Mucosa of rectum (tissue), 2 donors: ENCODE results near the gene ETS1.
A peak's percentile ranks its signal among the peaks of the same experiment; 100 is the strongest.
"Not testable (repeated sequence)": the region's sequence is repeated elsewhere in the genome, so short reads cannot be mapped to it uniquely, and the experiment has no call there.

ENCODE experiments used
- H3K27ac ChIP-seq, 2 donors: one replicate each; pipeline ENCODE4 v1.7.0; 2013; ENCODE audit warnings: inconsistent platforms in 2 of 2, low read depth in 2 of 2, low read length in 2 of 2
- H3K27me3 ChIP-seq, 2 donors: one replicate each; pipeline ENCODE4 v1.7.0; 2013; ENCODE audit warnings: low read length in 2 of 2; ENCODE audit not compliant: control insufficient read depth in 2 of 2, insufficient read depth in 2 of 2
- H3K36me3 ChIP-seq, 2 donors: one replicate each; pipeline ENCODE4 v1.7.0; 2013; ENCODE audit warnings: low read length in 2 of 2; ENCODE audit not compliant: control insufficient read depth in 2 of 2, insufficient read depth in 2 of 2
- H3K4me1 ChIP-seq, 2 donors: one replicate each; pipeline ENCODE4 v1.7.0; 2013; ENCODE audit warnings: low read length in 2 of 2, mild to moderate bottlenecking in 1 of 2; ENCODE audit not compliant: control insufficient read depth in 2 of 2, insufficient read depth in 2 of 2
- H3K4me3 ChIP-seq, 2 donors: one replicate each; pipeline ENCODE4 v1.7.0; 2013; ENCODE audit warnings: low read length in 2 of 2
- H3K9ac ChIP-seq, 2 donors: one replicate each; pipeline ENCODE4 v1.7.0; 2013; ENCODE audit warnings: low read length in 2 of 2, low read depth in 1 of 2, mild to moderate bottlenecking in 1 of 2
- H3K9me3 ChIP-seq, 2 donors: one replicate each; pipeline ENCODE4 v1.7.0; 2013; ENCODE audit warnings: low read length in 2 of 2; ENCODE audit not compliant: control insufficient read depth in 2 of 2
- donor health status: healthy.
- donor health status: Normal muscosa, but diverticular disease.

The ETS1 gene

GRCh38 chr11:128450425-128450824 lies 136.9 kb downstream of the ETS1 start:
- peaks cover 16 to 46% of the 10 kb centered on the region in 2 donors for H3K4me1 ChIP-seq
- H3K4me3 ChIP-seq, H3K9ac ChIP-seq, H3K27me3 ChIP-seq, H3K9me3 ChIP-seq, H3K36me3 ChIP-seq, H3K27ac ChIP-seq: not testable (repeated sequence)

- Histone ChIP-seq H3K4me1 (peaks cover 16 to 38% of the 10 kb centered on the region in 2 donors), H3K9ac (peak overlapping the region; percentile 46 to 58), H3K27ac (peak overlapping the region; percentile 89 to 93), H3K36me3 (no peaks in the 10 kb centered on the region), H3K27me3 (no peaks in the 10 kb centered on the region), H3K4me3 (peak overlapping the region in 1 of 2 donors; percentile 41), H3K9me3 (no peaks in the 10 kb centered on the region)
Measured at GRCh38 chr11:128448981-128449713, 138.2 kb downstream of the ETS1 start.

DNA sequence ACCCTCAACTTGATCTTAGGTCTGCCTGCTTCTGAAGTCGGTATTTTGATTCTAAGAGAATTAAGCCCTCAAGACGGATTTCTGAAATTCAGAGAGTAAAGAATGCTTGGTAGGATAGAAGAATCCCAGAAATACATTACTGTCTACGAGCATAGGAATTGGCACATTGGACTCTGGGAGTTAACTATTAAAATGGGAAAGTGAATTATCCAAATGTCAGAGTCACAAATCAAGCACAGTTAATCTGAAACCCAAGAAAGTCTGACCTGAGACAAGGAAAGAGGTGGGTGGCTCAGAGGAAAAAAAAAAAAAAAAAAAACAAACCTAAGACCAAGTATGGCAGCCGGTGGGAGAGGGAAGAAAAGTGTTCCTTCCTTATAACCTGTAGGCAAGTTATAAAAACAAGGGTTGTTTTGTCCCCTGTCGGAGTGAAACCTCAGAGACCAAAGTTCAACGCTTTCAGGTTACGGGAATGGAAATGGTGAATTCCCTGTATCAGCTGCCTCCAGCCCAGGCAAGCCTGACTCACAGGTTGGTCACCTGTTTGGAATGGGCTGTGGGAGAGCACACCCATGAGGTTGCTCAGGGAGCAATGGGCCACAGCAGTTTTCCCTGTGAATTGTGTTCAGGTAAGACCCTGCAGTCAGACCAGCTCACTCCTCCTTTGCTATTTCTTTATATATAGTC lies 139.0 kb downstream of the ETS1 start:
- Histone ChIP-seq H3K4me3 (peak overlapping the region; percentile 22 to 41), H3K9ac (peak overlapping the region; percentile 46 to 58)

DNA sequence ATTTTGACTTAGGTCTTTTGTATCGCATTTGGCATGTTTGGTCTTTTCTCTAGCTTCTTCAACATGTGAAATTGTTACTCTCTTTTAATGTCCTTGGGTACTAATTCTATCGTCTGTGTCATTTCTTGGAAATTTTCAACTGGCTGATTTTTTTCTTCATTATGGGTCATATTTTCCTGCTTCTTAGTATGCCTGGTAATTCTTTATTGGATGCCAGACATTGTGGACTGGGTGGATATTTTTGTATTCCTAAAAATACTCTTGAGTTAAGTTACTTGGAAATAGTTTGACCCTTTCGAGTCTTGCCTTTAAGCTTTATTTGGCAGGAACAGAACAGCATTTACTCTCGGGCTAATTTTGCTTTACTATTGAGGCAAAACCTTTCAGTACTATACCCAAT lies 140.1 kb downstream of the ETS1 start:
- Histone ChIP-seq H3K4me1 (peaks cover 3 to 20% of the 10 kb centered on the region in 2 donors), H3K4me3 (no peak overlapping the region), H3K9ac (no peak overlapping the region), H3K9me3 (no peaks in the 10 kb centered on the region), H3K36me3 (no peaks in the 10 kb centered on the region), H3K27ac (no peak overlapping the region), H3K27me3 (no peaks in the 10 kb centered on the region)

More for the DNA sequence above, 139.0 kb downstream of the ETS1 start:
- Histone ChIP-seq H3K27me3 (no peaks in the 10 kb centered on the region), H3K4me1 (peaks cover 10 to 31% of the 10 kb centered on the region in 2 donors), H3K27ac (peak overlapping the region; percentile 89 to 93), H3K36me3 (no peaks in the 10 kb centered on the region), H3K9me3 (no peaks in the 10 kb centered on the region)

GRCh38 chr11:128445921-128446320 lies 141.4 kb downstream of the ETS1 start:
- H3K27me3 ChIP-seq, H3K4me3 ChIP-seq, H3K9ac ChIP-seq, H3K9me3 ChIP-seq, H3K36me3 ChIP-seq, H3K27ac ChIP-seq: not testable (repeated sequence)
- H3K4me1 ChIP-seq, result peaks cover 0 to 10% of the 10 kb centered on the region in 2 donors

DNA sequence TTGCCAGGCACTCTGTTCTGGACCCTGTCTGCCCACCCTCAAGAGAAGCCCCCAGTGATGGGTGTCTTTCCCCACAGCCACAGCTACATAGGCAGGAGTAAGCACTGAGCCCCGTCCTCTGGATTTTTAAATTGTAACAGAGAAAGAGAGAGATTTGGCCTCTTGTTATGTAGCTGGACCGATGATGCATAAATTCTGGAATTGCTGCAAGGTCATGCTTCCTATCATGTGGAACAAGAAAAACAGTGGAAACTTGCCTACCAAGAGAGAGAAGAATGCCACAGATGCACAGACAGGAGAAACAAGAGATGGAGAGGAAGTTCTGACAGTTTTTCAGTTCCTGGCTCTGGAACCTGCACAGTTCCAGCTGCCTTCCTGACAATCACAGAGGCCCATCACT lies 150.2 kb downstream of the ETS1 start:
- no peaks in the 10 kb centered on the region for H3K36me3 ChIP-seq
- H3K27me3 ChIP-seq, result no peaks in the 10 kb centered on the region
- no peak overlapping the region for H3K4me3 ChIP-seq
- no peak overlapping the region for H3K27ac ChIP-seq
- no peaks in the 10 kb centered on the region for H3K9me3 ChIP-seq
- no peak overlapping the region for H3K9ac ChIP-seq
- H3K4me1 ChIP-seq, result no peaks in the 10 kb centered on the region

DNA sequence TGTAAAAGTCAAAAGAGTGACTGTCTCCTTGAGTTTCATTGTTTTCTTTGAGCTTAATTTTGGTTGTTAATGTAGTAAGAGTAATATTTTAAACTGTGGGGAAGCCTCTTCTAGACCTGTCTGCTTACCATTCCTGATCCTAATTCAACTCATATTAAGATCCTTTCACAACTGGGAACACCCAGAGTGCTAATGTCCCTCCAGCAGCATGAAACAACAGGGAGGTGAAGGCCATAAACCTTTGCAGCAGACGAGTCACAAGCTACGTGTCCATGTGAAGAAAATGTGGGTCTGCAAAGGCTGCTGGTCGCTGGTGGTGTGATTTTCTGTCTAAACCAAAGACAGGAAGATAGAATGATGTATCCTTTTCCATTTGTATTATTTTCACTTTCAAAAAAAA lies 152.5 kb downstream of the ETS1 start:
- no peaks in the 10 kb centered on the region for H3K9me3 ChIP-seq

DNA sequence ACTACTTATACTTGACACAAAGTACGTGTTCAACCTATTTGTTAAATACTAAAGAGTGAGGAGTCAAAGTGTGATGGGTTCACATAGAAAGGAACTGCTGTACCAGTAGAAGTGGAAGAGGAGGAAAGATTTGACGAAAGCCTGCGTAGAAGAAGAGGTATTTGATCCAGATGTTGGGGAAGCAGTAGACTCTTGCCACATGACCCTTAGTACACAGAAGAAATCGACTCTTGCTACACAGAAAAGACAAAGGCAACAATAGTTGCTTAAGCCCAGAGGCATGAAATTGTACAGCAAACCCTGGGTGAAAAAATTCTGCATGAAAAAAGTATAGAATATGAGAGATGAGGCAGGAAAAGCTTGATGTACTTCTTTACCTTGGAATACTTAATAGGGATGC lies 152.9 kb downstream of the ETS1 start:
- H3K9ac ChIP-seq, result no peak overlapping the region
- H3K36me3 ChIP-seq, result no peaks in the 10 kb centered on the region
- H3K4me1 ChIP-seq, result no peaks in the 10 kb centered on the region
- H3K27me3 ChIP-seq, result no peaks in the 10 kb centered on the region
- H3K4me3 ChIP-seq, result no peak overlapping the region
- no peaks in the 10 kb centered on the region for H3K9me3 ChIP-seq
- no peak overlapping the region for H3K27ac ChIP-seq

More for the DNA sequence above, 152.5 kb downstream of the ETS1 start:
- H3K27me3 ChIP-seq, result no peaks in the 10 kb centered on the region
- no peak overlapping the region for H3K27ac ChIP-seq
- no peaks in the 10 kb centered on the region for H3K36me3 ChIP-seq
- H3K4me3 ChIP-seq, result no peak overlapping the region
- H3K9ac ChIP-seq, result no peak overlapping the region
- no peaks in the 10 kb centered on the region for H3K4me1 ChIP-seq

DNA sequence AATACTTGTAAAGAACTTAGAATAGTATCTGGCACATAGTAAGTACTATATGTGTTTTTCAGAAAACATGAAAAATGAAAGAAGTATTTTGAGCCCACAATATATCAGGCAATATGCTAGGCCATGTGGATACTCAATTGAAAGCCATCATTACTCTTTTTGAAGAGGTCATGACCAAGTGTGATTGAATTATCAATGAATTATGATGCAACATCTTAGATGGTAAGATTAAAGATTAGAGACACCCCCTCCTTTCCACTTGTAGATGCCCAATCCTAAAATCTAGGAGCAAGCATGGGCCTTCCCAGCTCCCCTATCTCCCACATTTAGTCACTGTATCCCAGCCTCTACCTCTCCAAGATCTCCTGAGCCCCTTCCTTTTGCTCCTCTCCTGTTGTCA lies 154.4 kb downstream of the ETS1 start:
- no peak overlapping the region for H3K27ac ChIP-seq
- no peaks in the 10 kb centered on the region for H3K27me3 ChIP-seq
- H3K9ac ChIP-seq, result no peak overlapping the region

GRCh38 chr11:128431931-128432330 lies 155.4 kb downstream of the ETS1 start:
- no peaks in the 10 kb centered on the region for H3K27me3 ChIP-seq
- H3K27ac ChIP-seq, result no peak overlapping the region
- no peaks in the 10 kb centered on the region for H3K9me3 ChIP-seq
- H3K9ac ChIP-seq, result no peak overlapping the region
- no peaks in the 10 kb centered on the region for H3K4me1 ChIP-seq
- no peaks in the 10 kb centered on the region for H3K36me3 ChIP-seq
- no peak overlapping the region for H3K4me3 ChIP-seq

More for the DNA sequence above, 154.4 kb downstream of the ETS1 start:
- H3K9me3 ChIP-seq, result no peaks in the 10 kb centered on the region
- H3K36me3 ChIP-seq, result no peaks in the 10 kb centered on the region
- no peaks in the 10 kb centered on the region for H3K4me1 ChIP-seq
- H3K4me3 ChIP-seq, result no peak overlapping the region
